GM20000 (cell line): ENCODE data around the gene GLCE.

Experiments used
- DNase-seq: peaks from one replicate; pipeline ENCODE4 v3.0.0; 2012; ENCODE audit warnings: low spot score
- TF ChIP-seq, protein P1 (sequence below): IDR thresholded peaks from 2 replicates; pipeline ENCODE4 v1.5.1; 2012; ENCODE audit warnings: mild to moderate bottlenecking, control low read depth; ENCODE audit errors: extremely low read depth, missing control alignments

Gene GLCE

DNA sequence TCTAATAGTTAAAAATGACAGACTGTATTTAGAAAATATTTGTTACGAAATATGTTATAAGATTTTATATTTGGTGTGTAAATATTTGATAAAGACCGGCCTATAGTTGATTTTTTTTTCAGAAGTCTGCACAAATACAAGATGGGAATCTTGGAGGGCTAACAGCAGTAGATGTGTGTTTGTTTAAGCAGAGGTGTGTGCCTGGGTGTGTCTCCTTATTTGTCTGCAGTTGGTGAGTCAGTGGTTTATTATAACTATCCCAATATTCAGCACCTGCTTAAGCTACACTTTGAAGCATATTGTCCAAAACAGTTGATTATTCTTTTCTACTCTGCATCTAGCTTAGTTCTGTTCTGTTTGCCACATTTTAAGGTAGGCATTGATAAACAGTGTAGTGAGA lies 12.4 kb downstream of the GLCE start:
- TF ChIP-seq, protein P1, sequence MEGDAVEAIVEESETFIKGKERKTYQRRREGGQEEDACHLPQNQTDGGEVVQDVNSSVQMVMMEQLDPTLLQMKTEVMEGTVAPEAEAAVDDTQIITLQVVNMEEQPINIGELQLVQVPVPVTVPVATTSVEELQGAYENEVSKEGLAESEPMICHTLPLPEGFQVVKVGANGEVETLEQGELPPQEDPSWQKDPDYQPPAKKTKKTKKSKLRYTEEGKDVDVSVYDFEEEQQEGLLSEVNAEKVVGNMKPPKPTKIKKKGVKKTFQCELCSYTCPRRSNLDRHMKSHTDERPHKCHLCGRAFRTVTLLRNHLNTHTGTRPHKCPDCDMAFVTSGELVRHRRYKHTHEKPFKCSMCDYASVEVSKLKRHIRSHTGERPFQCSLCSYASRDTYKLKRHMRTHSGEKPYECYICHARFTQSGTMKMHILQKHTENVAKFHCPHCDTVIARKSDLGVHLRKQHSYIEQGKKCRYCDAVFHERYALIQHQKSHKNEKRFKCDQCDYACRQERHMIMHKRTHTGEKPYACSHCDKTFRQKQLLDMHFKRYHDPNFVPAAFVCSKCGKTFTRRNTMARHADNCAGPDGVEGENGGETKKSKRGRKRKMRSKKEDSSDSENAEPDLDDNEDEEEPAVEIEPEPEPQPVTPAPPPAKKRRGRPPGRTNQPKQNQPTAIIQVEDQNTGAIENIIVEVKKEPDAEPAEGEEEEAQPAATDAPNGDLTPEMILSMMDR, result no peak
- no peak for DNase-seq

GRCh38 chr15:69175536-69175935 lies 15.1 kb downstream of the GLCE start:
- TF ChIP-seq, protein P1, result no peak
- no peak for DNase-seq

DNA sequence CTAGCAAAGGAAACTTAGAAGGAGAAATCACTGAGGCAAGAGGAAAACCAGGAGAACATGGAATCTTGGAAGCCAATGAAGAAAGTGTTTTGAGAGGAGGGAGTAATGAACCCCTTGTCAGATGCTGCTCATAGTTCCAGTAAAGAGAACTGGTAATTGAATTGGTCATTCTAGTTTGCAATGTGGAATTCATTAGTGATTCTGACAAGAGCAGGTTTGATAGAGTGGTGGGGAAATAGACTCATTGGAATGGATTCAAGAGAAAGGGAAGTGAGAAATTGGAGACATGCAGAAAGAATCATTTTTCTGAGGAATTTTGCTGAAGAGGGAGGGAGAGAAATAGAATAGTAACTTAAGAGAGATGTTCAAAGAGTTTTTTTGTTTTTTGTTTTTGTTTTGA lies 21.0 kb downstream of the GLCE start:
- DNase-seq, result no peak
- TF ChIP-seq, protein P1, result no peak

DNA sequence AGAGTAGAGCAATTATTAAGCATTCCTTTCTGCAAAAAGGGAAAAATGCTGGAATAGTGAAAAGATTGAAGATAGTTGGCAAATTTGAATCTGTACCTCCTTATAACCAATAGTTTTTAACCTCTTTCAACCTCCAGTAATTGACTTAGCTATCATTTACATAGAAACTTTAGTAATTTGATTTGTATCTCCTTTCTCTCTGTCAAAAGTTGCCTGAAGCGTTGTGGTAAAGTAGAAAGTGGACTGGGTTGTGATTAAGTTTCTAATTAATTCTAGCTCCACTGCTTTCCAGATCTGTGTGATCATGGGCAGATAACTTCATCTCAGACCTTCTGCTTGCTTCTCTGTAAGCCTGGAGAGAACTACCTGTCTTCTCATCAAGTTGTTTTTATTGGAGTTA lies 24.8 kb downstream of the GLCE start:
- TF ChIP-seq, protein P1, result no peak
- no peak for DNase-seq

DNA sequence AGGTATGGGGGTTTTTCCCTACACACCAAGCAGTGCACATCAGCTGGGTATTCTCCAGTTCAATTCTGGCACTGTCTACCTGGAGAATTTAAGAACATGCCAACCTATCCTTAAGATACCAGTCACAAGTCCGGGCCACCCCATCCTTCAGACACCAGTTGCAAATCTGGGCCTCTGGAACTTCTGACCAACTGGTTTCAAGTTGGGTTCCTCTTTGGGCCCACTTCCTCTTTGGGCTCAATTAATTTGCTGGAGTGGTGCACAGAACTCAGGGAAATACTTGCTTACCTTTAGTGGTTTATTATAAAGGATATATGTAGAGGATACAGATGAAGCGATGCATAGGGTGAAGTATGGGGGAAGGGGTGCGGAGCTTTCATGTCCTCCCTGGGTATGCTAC lies 25.3 kb downstream of the GLCE start:
- TF ChIP-seq, protein P1, result no peak
- no peak for DNase-seq

DNA sequence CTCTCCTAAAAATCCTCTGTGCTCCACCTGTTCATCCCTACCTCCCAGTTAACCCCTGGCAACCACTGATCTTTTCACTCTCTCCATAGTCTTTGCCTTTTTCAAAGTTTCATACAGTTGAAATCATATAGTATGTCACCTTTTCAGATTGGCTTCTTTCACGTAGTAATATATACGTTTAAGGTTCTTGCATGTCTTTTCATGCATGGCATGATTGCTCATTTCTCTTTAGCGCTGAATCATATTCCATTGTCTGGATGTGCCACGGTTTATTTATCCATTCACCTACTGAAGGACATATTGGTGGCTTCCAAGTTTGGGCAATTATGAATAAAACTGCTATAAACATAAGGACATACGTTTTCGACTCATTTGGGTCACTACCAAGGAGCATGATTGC lies 28.7 kb downstream of the GLCE start:
- DNase-seq, result no peak
- TF ChIP-seq, protein P1, result no peak

GRCh38 chr15:69190091-69190490 lies 29.7 kb downstream of the GLCE start:
- DNase-seq, result no peak
- TF ChIP-seq, protein P1, result no peak
